AG20443 (cell line): Measurements from ENCODE around the gene DAB2IP.
A peak's percentile ranks its signal among the peaks of the same experiment; 100 is the strongest.

ENCODE experiments used
- DNase-seq: peaks from one replicate; pipeline ENCODE4 v3.0.0; 2012; ENCODE audit warnings: low spot score, mixed read lengths

Gene DAB2IP

DNA sequence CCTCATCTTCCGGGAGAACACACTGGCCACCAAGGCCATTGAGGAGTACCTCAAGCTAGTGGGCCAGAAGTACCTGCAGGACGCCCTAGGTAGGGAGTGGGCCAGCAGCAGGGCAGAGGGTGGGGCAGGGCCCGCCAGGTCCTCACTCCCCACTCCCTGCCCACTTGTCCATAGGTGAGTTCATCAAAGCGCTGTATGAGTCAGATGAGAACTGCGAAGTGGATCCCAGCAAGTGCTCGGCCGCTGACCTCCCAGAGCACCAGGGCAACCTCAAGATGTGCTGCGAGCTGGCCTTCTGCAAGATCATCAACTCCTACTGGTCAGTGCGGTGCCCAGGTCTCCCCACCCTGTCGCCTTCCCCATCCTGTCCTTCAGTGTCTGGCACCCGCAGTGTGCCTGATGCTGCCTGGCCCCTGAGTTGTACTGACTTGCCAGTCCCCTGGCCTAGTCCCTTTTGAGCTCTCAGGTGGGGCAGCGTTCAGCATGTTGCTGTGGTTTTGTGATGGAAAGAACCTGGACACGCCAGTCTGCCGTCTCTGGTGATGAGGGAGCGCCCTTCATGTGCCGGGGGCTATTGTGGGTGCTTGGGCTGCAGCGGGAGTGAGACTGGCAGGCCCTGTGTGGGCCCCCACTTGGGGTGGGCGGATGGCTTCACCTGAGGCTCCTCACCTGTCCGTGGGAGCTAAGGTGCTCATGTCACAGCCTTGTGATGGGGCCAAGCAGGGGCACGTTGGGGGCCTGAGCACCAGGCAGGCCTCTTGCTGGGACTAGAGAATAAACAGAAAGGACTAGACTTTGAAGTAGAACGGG lies 112.3 kb downstream of the DAB2IP start:
- DNase-seq: no peak

GRCh38 chr9:121764371-121764730 lies 112.9 kb downstream of the DAB2IP start:
- DNase-seq: no peak

- peak; percentile 85 for DNase-seq
Observed at GRCh38 chr9:121765021-121765950, 113.9 kb downstream of the DAB2IP start.

GRCh38 chr9:121766081-121766683 lies 114.7 kb downstream of the DAB2IP start:
- DNase-seq: no peak

DNA sequence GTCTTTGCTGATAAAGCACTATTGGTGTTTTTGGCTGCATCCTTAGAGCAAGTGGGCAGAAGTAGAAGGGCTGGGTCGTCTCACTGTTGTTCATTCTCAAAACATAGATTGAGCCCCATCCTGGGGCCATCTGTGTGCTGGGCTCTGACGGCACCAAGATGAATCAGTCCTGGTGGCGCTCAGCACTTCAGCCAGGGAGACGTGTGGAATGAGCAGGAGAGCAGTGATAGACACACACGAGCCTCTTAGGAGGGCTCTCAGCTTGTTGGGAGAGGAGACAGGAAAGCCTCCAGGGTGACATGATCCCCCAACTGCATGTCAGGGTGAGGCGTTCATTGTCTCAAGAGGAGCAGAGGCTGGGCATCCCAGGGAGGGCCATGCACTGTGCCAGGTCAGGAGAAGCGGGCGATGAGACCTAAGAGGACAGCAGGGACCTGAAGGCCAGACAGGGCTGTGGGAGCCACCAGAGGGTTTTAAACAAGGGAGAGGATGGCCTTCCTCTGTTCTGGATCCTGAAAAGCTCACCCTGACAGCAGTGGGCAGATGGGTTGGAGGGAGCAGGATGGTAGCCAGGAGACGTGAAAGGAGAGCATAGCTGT lies 115.8 kb downstream of the DAB2IP start:
- DNase-seq: no peak

DNA sequence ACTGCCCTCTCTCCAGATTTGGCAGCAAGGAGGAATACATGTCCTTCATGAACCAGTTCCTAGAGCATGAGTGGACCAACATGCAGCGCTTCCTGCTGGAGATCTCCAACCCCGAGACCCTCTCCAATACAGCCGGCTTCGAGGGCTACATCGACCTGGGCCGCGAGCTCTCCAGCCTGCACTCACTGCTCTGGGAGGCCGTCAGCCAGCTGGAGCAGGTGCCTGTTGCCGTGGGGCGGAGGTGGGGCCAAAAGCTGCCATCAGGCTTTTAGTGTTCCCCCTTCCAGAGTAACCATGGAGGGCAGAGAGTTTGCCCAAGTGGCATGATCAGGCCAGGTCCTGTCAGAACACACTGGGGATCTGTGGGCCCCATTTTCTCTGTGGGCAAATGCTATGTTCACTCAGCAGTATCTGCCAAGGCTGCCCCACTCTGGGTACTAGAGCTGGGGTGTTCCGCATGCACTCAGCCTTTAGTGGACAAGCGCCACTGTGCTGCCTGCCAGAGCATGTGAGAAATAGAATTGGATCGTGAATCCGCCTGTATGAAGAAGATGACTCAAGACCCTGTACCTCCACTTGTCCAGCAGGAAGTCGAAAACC lies 117.1 kb downstream of the DAB2IP start:
- DNase-seq: no peak

- DNase-seq: no peak
Observed at GRCh38 chr9:121769939-121770338, 118.5 kb downstream of the DAB2IP start.

DNA sequence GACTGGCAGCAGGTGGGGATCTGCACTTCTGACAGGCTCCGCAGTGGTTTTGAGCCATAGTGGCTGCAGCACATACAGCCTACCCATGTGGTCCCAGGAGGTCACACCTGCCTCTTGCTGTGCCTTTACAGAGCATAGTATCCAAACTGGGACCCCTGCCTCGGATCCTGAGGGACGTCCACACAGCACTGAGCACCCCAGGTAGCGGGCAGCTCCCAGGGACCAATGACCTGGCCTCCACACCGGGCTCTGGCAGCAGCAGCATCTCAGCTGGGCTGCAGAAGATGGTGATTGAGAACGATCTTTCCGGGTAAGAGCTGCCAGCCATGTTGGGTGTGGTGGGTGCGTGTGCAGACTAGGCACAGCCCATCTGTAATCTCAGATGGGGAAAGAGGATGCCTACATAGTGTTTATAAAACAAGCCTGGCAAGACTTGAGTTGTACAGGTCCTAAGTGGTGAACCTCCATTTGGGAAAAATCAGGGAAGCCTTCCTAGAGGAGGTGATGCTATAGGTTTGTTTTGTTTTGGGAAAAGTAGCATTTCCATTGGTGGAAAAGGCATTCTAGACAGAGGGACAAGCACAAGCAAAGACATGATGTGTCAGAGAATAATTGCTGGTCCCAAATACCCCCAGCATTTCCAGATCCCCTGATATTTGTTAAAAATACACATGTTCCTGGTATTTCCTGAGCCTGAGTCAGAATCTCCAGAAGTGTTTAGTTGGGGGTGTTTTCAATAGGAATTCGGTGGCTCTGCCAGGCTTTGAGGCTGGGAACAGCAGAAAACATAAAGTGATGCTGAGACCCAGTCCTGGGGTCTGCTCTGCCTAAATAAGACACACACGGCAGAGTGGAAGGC lies 119.2 kb downstream of the DAB2IP start:
- peak; percentile 78 for DNase-seq

DNA sequence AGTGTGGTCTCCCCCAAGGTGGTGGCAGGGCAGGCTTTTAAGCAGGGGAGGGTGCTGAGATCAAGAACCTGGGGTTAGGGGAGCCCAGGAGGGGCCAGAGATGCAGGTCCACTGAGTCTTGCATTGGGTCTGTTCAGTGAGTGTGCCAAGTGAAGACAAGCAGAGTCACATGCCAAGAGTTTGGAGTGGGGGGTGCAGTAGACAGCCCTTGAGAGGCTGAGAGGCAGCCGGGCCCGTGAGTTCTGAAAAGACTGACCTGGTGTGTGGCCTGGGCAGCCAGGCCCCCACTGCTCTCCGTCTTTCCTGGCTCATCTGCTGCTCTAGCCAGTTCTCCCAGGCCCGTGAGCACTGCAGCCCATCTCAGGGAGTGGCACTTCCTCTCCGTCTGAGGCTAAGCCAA lies 120.0 kb downstream of the DAB2IP start:
- DNase-seq: no peak

DNA sequence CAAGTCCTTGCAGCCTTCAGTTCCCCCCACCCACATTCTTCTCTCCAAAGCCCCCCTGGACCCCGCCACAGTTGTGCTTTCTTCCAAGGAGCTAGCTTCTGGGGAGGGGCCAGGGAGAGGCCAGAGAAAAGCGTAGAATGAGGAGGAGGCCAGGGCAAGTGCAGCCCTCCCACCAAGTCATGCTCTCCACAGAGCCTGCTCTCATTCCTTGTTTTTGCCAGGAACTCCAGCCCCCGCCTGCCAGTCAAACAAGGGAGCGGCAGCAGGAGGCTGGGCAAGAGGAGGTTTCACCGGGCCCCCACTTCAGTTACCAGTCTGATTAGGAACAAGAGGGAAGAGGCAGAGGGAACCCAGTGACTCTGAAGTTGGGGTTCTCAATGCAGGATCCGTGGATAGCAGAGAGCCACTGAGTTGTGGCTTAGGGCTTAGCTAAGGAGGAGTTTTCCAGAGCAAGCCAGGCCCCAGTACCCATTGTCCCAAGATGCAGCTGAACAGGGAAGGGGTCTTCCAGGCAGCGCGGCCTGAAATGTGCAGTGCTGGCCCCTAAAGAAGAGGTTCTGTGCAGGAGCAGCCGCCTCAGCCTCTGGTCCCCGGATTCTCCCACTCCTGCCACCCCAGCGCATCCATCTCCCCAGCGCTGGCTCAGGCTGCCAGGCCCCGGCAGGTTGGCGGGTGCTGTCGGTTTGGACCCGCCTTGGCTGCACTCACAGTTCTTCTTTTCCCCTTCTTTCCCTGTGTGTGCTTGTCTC lies 120.6 kb downstream of the DAB2IP start:
- no peak for DNase-seq

DNA sequence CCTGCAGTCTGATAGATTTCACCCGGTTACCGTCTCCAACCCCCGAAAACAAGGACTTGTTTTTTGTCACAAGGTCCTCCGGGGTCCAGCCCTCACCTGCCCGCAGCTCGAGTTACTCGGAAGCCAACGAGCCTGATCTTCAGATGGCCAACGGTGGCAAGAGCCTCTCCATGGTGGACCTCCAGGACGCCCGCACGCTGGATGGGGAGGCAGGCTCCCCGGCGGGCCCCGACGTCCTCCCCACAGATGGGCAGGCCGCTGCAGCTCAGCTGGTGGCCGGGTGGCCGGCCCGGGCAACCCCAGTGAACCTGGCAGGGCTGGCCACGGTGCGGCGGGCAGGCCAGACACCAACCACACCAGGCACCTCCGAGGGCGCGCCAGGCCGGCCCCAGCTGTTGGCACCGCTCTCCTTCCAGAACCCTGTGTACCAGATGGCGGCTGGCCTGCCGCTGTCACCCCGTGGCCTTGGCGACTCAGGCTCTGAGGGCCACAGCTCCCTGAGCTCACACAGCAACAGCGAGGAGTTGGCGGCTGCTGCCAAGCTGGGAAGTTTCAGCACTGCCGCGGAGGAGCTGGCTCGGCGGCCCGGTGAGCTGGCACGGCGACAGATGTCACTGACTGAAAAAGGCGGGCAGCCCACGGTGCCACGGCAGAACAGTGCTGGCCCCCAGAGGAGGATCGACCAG lies 121.3 kb downstream of the DAB2IP start:
- DNase-seq: no peak

DNA sequence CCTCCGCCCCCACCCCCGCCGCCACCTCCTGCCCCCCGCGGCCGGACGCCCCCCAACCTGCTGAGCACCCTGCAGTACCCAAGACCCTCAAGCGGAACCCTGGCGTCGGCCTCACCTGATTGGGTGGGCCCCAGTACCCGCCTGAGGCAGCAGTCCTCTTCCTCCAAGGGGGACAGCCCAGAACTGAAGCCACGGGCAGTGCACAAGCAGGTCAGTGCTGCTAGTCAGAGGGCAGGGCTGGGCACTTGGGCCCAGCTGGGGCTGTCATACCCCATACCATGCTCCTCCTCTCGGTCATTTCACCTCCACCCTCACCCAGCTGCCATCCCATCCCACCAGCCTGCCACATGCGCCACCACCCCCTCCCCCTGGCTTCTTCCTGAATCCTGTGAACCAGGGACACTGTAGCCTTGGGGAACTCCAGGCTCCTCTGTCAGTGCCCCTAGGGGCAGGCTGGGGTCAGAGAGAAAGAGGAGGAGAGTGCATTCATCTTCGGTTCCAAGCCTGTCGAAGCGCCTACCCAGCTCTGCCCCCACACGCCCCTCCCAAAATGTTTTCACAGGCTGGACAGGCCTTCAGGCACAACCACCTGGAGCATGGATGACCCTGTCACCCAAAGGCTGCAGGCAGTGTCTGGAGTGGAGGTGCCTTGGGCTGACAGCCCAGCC lies 122.0 kb downstream of the DAB2IP start:
- no peak for DNase-seq

GRCh38 chr9:121773954-121774714 lies 122.7 kb downstream of the DAB2IP start:
- DNase-seq: no peak

DNA sequence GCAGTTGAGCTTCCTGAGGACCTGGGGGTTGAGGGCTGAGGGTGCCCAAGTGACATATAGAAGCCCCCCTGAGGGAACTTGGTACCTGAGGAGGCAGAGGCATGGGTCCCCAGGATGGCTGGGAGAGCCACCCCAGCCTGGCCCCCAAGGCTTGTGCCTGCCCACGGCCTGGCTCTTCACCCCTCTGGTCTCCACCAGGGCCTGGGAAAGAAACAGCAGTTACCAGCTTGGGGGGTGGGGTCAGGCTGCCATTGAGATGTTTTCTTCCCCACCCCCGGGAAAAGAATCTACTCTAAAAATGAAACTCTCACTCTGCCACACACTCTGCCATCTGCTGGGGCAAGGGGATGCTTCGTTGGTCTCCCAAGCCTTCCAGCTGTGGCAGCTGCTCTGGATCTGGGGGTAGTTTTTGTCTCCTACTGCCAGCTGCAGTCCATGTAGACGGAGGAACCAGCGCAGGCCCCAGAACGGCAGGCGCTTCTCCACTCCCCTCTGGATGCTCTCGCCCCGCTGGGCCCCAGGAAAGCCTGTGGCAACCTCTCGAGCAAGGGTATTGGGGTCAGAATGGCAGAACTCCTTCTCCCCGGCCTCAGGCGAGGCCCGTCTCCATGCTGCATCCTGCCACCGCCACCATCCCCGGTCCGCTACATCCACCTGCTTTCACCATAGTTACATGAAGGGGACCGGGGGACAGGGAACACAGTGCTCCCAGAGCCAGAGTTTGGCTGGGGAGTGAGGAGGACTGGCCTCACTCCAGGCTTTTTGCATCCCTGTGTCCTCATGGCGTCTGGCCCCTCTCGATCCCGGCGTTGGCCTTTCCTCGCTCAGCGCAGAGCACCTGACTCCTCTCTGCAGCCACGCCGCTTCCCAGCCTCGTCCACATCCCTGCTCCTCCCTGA lies 123.5 kb downstream of the DAB2IP start:
- DNase-seq: no peak

- DNase-seq: no peak
Observed at GRCh38 chr9:121776001-121776738, 124.7 kb downstream of the DAB2IP start.
